ENCODE measurements around the gene IPO11. TPM values are rescaled to one million over a fixed set of nuclear protein-coding genes. Genes with fewer than 3 reads are reported as not detected.

Gene IPO11
- total RNA-seq, 1 donor from 2014 or later = 39.9 TPM

GRCh38 chr5:62585306-62585705, 172.7 kb downstream of the IPO11 start:
- intact Hi-C loops (cut with DNase I) = no loop called here
- no peak for DNase-seq (ENCODE audit: low spot score)
- no peak for ATAC-seq

- DNase-seq (ENCODE audit: low spot score) (no peak), ATAC-seq (no peak)
- intact Hi-C loops (cut with DNase I) = no loop called here
These were observed 173.2 kb downstream of the IPO11 start for GRCh38 chr5:62585751-62586150.

DNA sequence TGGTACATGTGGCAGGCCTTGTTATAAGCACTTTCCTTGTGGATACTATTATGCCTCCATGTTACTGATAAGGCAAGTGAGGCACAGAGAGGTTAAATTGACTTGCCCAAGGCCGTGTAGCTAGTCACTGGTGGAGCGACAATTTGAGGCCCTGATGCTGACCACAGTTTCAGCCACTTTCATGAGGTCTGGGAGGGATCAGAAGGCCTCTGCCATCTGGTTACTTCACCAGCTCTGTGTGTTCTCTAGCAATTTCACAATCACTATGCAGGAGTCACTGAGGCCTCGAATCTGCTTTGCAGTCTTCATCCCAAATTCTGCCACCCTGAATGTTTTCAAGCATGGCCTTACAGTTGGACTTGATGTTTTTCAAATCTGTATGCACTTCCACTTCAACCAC, 175.2 kb downstream of the IPO11 start:
- intact Hi-C loops (cut with DNase I) = no loop called here

GRCh38 chr5:62588668-62589067, 176.1 kb downstream of the IPO11 start:
- intact Hi-C loops (cut with DNase I) = no loop called here
- DNase-seq (ENCODE audit: low spot score) = no peak
- ATAC-seq = no peak

More for the DNA sequence above, 175.2 kb downstream of the IPO11 start:
- ATAC-seq (no peak), DNase-seq (ENCODE audit: low spot score) (no peak)

DNA sequence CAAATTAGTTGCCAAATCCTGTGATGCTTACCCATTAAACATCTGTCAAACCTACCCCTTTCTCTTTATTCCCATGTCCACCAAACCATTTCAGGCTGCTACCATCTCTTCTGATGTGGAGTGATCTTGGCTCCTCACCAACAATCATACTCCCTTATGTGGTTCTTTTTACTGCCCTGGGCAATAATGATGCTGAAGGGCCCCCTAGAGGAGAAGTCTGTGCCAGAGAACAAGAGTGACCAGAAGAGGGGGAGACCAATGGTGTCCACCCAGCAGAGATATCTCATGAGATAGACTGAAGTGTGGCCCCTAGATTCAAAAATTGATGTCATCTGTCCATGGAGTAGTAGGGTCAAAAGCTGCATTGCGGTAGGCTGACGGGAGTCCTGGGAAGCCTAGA, 176.9 kb downstream of the IPO11 start:
- intact Hi-C loops (cut with DNase I) = no loop called here
- no peak for ATAC-seq

GRCh38 chr5:62590387-62590786, 177.8 kb downstream of the IPO11 start:
- ATAC-seq (no peak), DNase-seq (ENCODE audit: low spot score) (no peak)
- intact Hi-C loops (cut with DNase I) = no loop called here

More for the DNA sequence above, 176.9 kb downstream of the IPO11 start:
- DNase-seq (ENCODE audit: low spot score) = no peak

- ATAC-seq = no peak
- intact Hi-C loops (cut with DNase I) = no loop called here
These were observed 180.0 kb downstream of the IPO11 start for GRCh38 chr5:62592558-62592957.

DNA sequence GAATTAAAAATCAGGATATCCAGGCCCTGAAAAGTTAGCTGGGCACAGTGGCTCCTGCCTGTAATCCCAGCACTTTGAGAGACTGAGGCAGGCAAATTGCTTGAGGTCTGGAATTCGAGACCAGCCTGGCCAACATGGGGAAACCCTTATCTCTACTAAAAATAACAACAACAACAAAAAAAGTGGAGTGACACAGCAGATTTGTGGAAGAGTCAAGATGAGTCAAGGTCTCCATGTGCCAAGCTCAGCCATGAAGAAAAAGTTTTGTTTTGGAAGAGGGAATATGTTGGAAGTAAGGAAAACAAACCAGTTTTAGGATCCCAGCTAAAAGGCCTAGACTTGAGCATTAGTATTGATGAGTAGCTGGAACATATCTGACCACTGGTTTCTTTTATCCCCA, 180.8 kb downstream of the IPO11 start:
- DNase-seq (ENCODE audit: low spot score) (no peak), ATAC-seq (no peak)
- intact Hi-C loops (cut with DNase I) = no loop called here

More at GRCh38 chr5:62592558-62592957, 180.0 kb downstream of the IPO11 start:
- DNase-seq (ENCODE audit: low spot score) = no peak

DNA sequence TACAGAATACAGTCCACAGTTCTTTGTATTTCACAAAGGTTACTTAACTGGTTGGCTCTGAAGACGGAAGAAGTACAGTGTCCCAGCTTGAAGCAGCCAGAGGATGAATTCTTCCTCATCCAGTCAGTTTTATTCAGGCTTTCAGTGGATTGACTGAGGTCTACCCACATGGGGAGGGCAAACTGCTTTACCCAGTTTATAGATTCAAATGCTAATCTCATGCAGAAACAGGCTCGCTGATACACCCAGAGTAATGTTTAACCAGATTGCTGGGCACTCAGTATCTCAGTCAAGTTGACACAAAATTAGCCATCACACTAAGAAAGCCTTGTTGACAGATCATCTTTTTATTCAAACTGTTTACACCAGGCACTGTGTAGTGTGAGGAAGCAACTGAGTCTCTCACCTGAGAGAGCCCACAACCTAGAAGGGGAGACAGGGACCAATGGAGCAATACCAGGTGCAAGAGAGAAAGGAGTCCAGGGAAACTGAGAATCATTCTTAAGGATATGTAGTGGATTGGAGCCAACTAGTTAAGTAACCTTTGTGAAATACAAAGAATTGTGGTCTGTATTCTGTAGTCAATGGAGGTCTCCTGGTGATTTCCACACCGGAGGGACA, 181.9 kb downstream of the IPO11 start:
- no peak for DNase-seq (ENCODE audit: low spot score)
- intact Hi-C loops (cut with DNase I) = no loop called here

GRCh38 chr5:62596096-62596495, 183.5 kb downstream of the IPO11 start:
- ATAC-seq = no peak
- DNase-seq (ENCODE audit: low spot score) = no peak
- intact Hi-C loops (cut with DNase I) = no loop called here

More for the DNA sequence above, 181.9 kb downstream of the IPO11 start:
- ATAC-seq = no peak

DNA sequence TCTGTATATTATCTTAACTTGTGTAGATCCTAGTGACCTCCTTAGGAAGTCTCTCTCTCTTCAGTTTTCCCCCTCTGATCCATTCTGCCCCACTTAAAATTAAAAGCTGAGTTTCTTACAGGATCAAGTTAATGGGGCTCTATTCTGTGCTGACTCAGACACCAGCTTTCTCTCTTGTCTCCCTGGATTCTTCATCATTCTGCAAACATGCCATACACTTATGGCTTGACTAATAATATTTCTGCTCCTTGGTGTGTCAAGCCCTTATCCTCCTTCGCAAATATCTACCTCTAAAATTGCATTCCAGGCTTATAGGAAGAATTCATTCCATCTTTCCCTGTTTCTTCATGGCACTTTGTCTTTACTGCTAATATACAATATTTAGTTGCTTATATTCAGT, 184.1 kb downstream of the IPO11 start:
- DNase-seq (ENCODE audit: low spot score) = no peak
- no peak for ATAC-seq
- intact Hi-C loops (cut with DNase I) = no loop called here

- ATAC-seq (no peak), DNase-seq (ENCODE audit: low spot score) (no peak)
- intact Hi-C loops (cut with DNase I) = no loop called here
These were observed 184.8 kb downstream of the IPO11 start for GRCh38 chr5:62597314-62597713.

DNA sequence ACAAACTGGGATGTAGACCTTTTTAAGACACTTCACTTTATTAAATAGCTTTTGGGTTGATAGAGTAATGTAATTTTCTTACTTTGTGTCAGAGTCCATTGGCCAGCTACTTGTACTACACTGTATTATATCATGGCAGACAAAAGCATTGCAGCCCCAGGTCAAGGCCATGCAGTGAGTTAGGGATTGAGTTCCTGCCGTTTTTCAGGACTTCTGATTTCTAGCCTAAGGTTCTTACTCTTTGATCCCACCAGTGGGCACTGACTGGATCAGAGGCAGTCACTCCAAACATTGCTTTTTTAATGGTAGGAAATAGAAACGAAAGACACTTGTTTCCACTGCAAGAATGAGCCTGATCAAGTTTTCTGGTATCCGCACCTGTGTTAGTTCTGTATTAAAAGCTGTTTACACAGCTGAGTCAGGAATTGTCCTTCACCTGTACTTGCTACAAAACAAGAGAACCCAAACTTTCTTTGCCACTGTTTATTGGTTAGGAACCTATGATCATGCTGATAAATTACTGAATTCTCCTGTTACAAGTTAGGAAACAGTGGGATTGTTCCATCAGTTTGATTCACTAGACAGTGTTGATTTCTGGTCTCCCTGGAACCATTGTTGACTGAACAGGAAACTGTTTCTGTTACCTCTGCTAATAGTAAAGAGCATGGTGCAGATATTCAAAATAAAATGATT, 188.1 kb downstream of the IPO11 start:
- intact Hi-C loops (cut with DNase I) = no loop called here

GRCh38 chr5:62603934-62604333, 191.4 kb downstream of the IPO11 start:
- no peak for DNase-seq (ENCODE audit: low spot score)
- no peak for ATAC-seq
- intact Hi-C loops (cut with DNase I) = no loop called here

More for the DNA sequence above, 188.1 kb downstream of the IPO11 start:
- DNase-seq (ENCODE audit: low spot score) = no peak
- ATAC-seq = no peak

DNA sequence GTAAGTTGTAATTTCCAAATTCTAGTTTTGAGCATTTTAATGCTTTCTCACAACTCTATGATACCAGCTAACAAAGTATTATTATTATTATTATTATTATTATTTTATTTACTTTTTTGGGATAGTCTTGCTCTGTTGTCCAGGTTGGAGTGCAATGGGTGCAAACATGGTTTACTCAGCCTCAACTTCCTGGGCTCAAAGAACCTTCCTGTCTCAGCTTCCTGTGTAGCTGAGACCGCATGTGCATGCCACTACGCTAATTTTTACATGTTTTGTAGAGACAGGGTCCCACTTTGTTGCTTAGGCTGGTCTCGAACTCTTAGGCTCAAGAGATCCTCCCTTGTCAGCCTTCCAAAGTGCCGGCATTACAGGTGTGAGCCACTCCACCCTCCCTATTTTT, 193.1 kb downstream of the IPO11 start:
- ATAC-seq (no peak), DNase-seq (ENCODE audit: low spot score) (no peak)
- intact Hi-C loops (cut with DNase I) = no loop called here

DNA sequence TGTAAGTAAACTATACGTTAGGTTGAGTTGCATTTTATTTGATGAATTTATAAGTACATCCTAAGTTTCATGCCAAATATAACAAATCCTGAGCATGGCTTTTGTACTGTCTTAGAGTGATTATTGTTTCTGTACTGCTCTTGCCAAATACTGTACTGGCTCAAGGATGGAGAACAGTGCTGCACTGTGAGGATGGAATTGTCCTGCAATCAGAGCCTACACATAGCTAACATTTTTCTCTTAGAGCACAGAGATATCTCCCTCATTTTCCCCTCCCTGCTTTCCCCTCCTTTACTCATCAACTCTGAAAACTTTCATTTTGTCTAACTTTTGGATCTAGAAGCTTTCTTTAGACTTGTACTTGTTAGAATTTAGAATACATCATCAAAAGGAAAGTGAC, 194.3 kb downstream of the IPO11 start:
- intact Hi-C loops (cut with DNase I) = no loop called here
- no peak for DNase-seq (ENCODE audit: low spot score)
- ATAC-seq = no peak

GRCh38 chr5:62607615-62608014, 195.1 kb downstream of the IPO11 start:
- ATAC-seq = no peak
- intact Hi-C loops (cut with DNase I) = no loop called here

GRCh38 chr5:62608529-62609511, 196.3 kb downstream of the IPO11 start:
- no peak for ATAC-seq
- intact Hi-C loops (cut with DNase I) = no loop called here
- DNase-seq (ENCODE audit: low spot score) = no peak

More at GRCh38 chr5:62607615-62608014, 195.1 kb downstream of the IPO11 start:
- DNase-seq (ENCODE audit: low spot score) = no peak

- DNase-seq (ENCODE audit: low spot score) (no peak), ATAC-seq (no peak)
- intact Hi-C loops (cut with DNase I) = no loop called here
These were observed 201.8 kb downstream of the IPO11 start for GRCh38 chr5:62614355-62614754.

All from sciatic nerve (tissue), 2 donors.